Measurements from ENCODE around the gene MED4.

MED4 gene

DNA sequence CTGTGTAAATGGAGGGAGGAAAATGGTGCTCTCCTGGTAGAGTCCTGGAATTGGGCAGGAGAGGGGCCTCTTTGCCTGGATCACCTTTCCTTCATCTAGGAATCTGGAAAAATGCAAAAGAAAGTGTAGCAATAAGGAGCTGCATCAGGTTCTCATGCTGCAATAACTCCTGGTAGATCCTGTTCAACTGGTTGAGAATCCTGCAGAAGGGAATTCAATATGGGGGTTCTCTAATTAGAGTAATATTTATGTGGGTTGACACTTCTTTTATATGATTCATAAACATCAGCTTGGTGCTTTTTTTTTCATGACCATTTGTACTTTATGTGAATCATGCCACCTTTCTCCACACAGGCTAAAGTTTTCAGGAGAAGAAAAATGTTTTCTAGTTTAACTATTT lies 66.8 kb downstream of the MED4 start:
- no peak for DNase-seq
